Sigmoid colon (tissue), 7 donors: ENCODE results near the gene CDK11A. TPM values are rescaled to one million over a fixed set of nuclear protein-coding genes. Genes with fewer than 3 reads are reported as not detected.

Experiments
- DNase-seq: peaks from one replicate; pipeline ENCODE4 v3.0.0-alpha.2; 2019
- H3K27ac ChIP-seq, 4 donors: fragments of 200-600 bp; sonication (generic); one replicate each; pipeline ENCODE4 v1.5.1; 2016 to 2019; ENCODE audit warnings: mild to moderate bottlenecking in 1 of 4
- H3K27me3 ChIP-seq, 3 donors: fragments of 200-600 bp; sonication (generic); one replicate each; pipeline ENCODE4 v1.5.1; 2019; ENCODE audit warnings: mild to moderate bottlenecking in 1 of 3
- H3K36me3 ChIP-seq, 4 donors: fragments of 200-600 bp; sonication (generic); one replicate each; pipeline ENCODE4 v1.5.1; 2016 to 2019
- H3K4me1 ChIP-seq, 4 donors: fragments of 200-600 bp; sonication (generic); one replicate each; pipeline ENCODE4 v1.5.1; 2017 to 2019
- H3K4me3 ChIP-seq, 4 donors: fragments of 200-600 bp; sonication (generic); one replicate each; pipeline ENCODE4 v1.5.1; 2017 to 2019; ENCODE audit warnings: mild to moderate bottlenecking in 2 of 4, moderate library complexity in 1 of 4
- H3K9me3 ChIP-seq, 4 donors: fragments of 200-600 bp in 3 of 4; sonication (generic) in 3 of 4; one replicate each; pipeline versions ENCODE4 v1.5.1 to v1.6.1; 2013 to 2019
- CTCF ChIP-seq, 4 experiments: fragments of 450-650 bp in 3 of 4; fragments of 200-600 bp in 1 of 4; IDR thresholded peaks; one replicate each; pipeline ENCODE4 v1.5.1; 2016 to 2019; ENCODE audit warnings: antibody characterized with exemption in 4 of 4, mild to moderate bottlenecking in 3 of 4, moderate library complexity in 2 of 4
- EP300 ChIP-seq, 4 donors: sonication (generic); formaldehyde crosslinking; IDR thresholded peaks; one replicate each; pipeline ENCODE4 v1.6.1; 2017; ENCODE audit warnings: antibody characterized with exemption in 4 of 4
- POLR2A ChIP-seq, 2 donors: fragments of 450-650 bp; IDR thresholded peaks; one replicate each; pipeline ENCODE4 v1.6.1; 2016; ENCODE audit warnings: antibody characterized with exemption in 2 of 2, mild to moderate bottlenecking in 2 of 2, moderate library complexity in 2 of 2
- POLR2AphosphoS5 ChIP-seq, 4 donors: sonication (generic); formaldehyde crosslinking; IDR thresholded peaks; one replicate each; pipeline ENCODE4 v1.6.1; 2017; ENCODE audit warnings: antibody characterized with exemption in 4 of 4
- WGBS, 2 donors: extraction: QIAGEN DNeasy Blood & Tissue Kit; methylation state at CpG; one replicate each; pipeline ENCODE4 v1.1.7; 2013; 5-methylcytosine and 5-hydroxymethylcytosine counted together
- intact Hi-C: fragments of 100-400 bp; cut with DNase I; formaldehyde crosslinking; loops from one replicate; pipeline ENCODE4 v1.15.1; 2023
- polyA plus RNA-seq, 3 donors: library from polyadenylated mRNA; stranded (reverse); fragments of 200-250 nt; gene quantifications; one replicate each; pipeline ENCODE4 v1.2.3, GENCODE V29; 2013
- total RNA-seq, 4 donors: library from RNA; depleted of rRNA; stranded (reverse); fragments of >200 nt; gene quantifications; one replicate each; pipeline ENCODE4 v1.1.0, GENCODE V29; 2016
- donor health status: healthy with polysubstance abuse.
- donor health status: Bipolar disorder and iron deficiency.
- donor health status: healthy.

The CDK11A gene
- total and polyA plus RNA-seq, 7 donors = 19.8 to 53.7 (median 33.5) TPM

GRCh38 chr1:1755426-1755825 is 31.3 kb upstream of the CDK11A start:
- no peaks in the 10 kb centered on the region for H3K9me3 ChIP-seq
- 90 to 94% methylated on average over 19 of the region's 19 CpGs for WGBS, 2 donors
- no peaks in the 10 kb centered on the region for H3K4me1 ChIP-seq
- no peak for DNase-seq
- H3K4me3 ChIP-seq = no peak overlapping the region
- no peaks in the 10 kb centered on the region for H3K27me3 ChIP-seq
- H3K27ac ChIP-seq = no peak overlapping the region
- H3K36me3 ChIP-seq = peaks cover 31 to 83% (median 56%) of the 10 kb centered on the region in 4 donors
- intact Hi-C loops = no loop called here
- TF ChIP-seq POLR2A (IDR thresholded peaks at IDR 0.05) (no peak), EP300 (IDR thresholded peaks at IDR 0.05) (no peak), POLR2AphosphoS5 (IDR thresholded peaks at IDR 0.05) (no peak), CTCF (IDR thresholded peaks at IDR 0.05) (no peak)

- Histone ChIP-seq H3K27me3 (no peaks in the 10 kb centered on the region), H3K36me3 (peaks cover 22 to 71% (median 47%) of the 10 kb centered on the region in 4 donors), H3K27ac (no peak overlapping the region), H3K4me3 (no peak overlapping the region), H3K4me1 (no peaks in the 10 kb centered on the region), H3K9me3 (no peaks in the 10 kb centered on the region)
- TF ChIP-seq EP300 (IDR thresholded peaks at IDR 0.05) = no peak
- TF ChIP-seq POLR2A (IDR thresholded peaks at IDR 0.05) = no peak
- no peak for TF ChIP-seq CTCF (IDR thresholded peaks at IDR 0.05)
- no peak for TF ChIP-seq POLR2AphosphoS5 (IDR thresholded peaks at IDR 0.05)
- DNase-seq = no peak
- 93% methylated on average over 49 of the region's 49 CpGs for WGBS, 2 donors
- intact Hi-C loops = no loop called here
Observed at GRCh38 chr1:1754051-1754815, 30.1 kb upstream of the CDK11A start.

GRCh38 chr1:1753607-1754005 is 29.4 kb upstream of the CDK11A start:
- H3K4me3 ChIP-seq = no peak overlapping the region
- H3K4me1 ChIP-seq = no peaks in the 10 kb centered on the region
- no peaks in the 10 kb centered on the region for H3K27me3 ChIP-seq
- no peaks in the 10 kb centered on the region for H3K9me3 ChIP-seq
- no peak overlapping the region for H3K27ac ChIP-seq
- no peak for TF ChIP-seq CTCF (IDR thresholded peaks at IDR 0.05)
- no peak for TF ChIP-seq EP300 (IDR thresholded peaks at IDR 0.05)
- no peak for TF ChIP-seq POLR2AphosphoS5 (IDR thresholded peaks at IDR 0.05)
- no peak for TF ChIP-seq POLR2A (IDR thresholded peaks at IDR 0.05)
- H3K36me3 ChIP-seq = peaks cover 22 to 65% (median 44%) of the 10 kb centered on the region in 4 donors
- intact Hi-C loops = no loop called here
- WGBS, 2 donors = 92 to 95% methylated on average over 16 of the region's 16 CpGs
- DNase-seq = no peak

GRCh38 chr1:1752636-1753606 is 28.8 kb upstream of the CDK11A start:
- DNase-seq = no peak
- H3K4me1 ChIP-seq = no peaks in the 10 kb centered on the region
- WGBS, 2 donors = 88 to 89% methylated on average over 37 of the region's 37 CpGs
- H3K27ac ChIP-seq = no peak overlapping the region
- intact Hi-C loops = no loop called here
- peaks cover 22 to 60% (median 44%) of the 10 kb centered on the region in 4 donors for H3K36me3 ChIP-seq
- TF ChIP-seq POLR2A (IDR thresholded peaks at IDR 0.05) (no peak), CTCF (IDR thresholded peaks at IDR 0.05) (no peak), POLR2AphosphoS5 (IDR thresholded peaks at IDR 0.05) (no peak)
- H3K27me3 ChIP-seq = no peaks in the 10 kb centered on the region
- H3K4me3 ChIP-seq = no peak overlapping the region
- no peaks in the 10 kb centered on the region for H3K9me3 ChIP-seq
